HUES48 (cell line): Measurements from ENCODE around the gene HDX.

Experiments used
- H3K27ac ChIP-seq: one replicate; pipeline ENCODE4 v1.7.0; 2013; ENCODE audit warnings: low read depth, low read length, inconsistent platforms
- H3K27me3 ChIP-seq: 2 replicates; pipeline ENCODE4 v1.6.1; 2013; ENCODE audit warnings: mild to moderate bottlenecking, low read length; ENCODE audit not compliant: control insufficient read depth, insufficient read depth
- H3K36me3 ChIP-seq: 2 replicates; pipeline ENCODE4 v1.6.1; 2013; ENCODE audit warnings: low read length; ENCODE audit not compliant: control insufficient read depth, insufficient read depth
- H3K4me1 ChIP-seq: 2 replicates; pipeline ENCODE4 v1.6.1; 2013; ENCODE audit warnings: mild to moderate bottlenecking, low read length; ENCODE audit not compliant: control insufficient read depth, insufficient read depth
- H3K4me3 ChIP-seq: 2 replicates; pipeline ENCODE4 v1.5.1; 2013; ENCODE audit warnings: mild to moderate bottlenecking, low read depth, low read length
- H3K9ac ChIP-seq: 2 replicates; pipeline ENCODE4 v1.6.1; 2013; ENCODE audit warnings: mild to moderate bottlenecking, low read depth, low read length, moderate library complexity
- H3K9me3 ChIP-seq: 2 replicates; pipeline ENCODE4 v1.6.1; 2013; ENCODE audit warnings: low read length; ENCODE audit not compliant: control insufficient read depth, insufficient read depth

The HDX gene

DNA sequence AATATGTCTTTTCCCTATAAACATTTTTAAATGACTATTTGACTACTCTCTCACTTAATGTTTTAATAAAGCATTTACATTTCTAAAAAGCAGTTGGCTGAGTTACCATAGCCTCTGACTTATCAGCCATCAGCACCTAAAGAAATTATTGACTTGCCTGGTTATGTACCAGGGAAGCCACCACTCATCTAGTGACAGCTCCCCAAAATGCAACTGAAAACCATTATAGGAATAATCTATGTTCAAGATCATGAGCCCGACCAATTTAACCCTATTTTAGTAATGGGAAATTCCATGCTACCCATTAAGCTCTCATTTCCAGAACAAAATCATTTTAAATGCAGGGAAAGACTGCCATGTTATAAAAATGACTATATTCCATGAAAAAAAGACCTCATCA, 34.4 kb downstream of the HDX start:
- Histone ChIP-seq H3K4me1 (no peaks in the 10 kb centered on the region), H3K27ac (no peak overlapping the region), H3K4me3 (no peak overlapping the region), H3K9ac (no peak overlapping the region), H3K27me3 (no peaks in the 10 kb centered on the region), H3K9me3 (peaks cover 11% of the 10 kb centered on the region; the same call in 1 of the 2 replicates), H3K36me3 (peaks cover 12% of the 10 kb centered on the region)

DNA sequence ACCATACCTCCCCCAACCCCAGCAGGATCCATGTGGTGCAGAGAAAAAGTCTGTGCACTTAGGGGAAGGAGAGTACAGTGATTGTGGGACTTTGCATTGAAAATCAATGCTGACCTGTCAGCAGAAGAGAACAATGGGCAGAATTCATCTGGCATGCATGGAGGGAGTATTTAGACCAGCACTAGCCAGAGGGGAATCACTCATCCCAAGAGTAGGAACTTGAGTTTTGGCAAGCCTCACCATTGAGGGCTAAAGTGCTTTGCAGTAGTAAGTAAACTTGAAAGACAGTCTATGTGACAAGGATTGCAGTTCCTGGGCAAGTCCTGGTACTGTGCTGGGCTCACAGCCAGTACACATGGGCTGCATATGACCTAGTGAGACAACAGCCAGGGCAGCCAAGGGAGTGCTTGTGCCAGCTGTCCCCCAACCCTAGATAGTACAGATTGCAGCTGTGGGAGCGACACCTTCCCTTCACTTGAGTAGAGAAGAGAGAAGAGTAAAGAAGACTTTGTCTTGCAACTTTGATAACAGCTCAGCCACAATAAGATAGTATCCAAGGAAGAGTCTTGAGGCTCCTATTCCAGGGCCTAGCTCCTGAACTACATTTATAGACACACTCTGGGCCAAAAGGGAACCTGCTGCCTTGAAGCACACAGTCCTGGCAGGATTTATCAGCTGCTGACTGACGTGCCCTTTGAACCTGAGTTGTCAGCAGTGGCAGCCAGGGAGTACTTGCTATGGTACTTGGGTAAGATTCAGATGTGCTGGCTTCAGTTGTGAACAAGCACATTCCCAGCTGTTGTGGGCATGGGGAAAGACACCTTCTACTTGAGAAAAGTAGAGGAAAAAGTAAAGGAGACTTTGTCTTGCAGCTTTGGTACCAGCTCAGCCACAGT, 48.7 kb downstream of the HDX start:
- Histone ChIP-seq H3K36me3 (no peaks in the 10 kb centered on the region), H3K9me3 (0 out of 2 replicates have a peak, but pooled peaks cover 4% of the 10 kb centered on the region), H3K27me3 (no peaks in the 10 kb centered on the region), H3K9ac (no peak overlapping the region), H3K27ac (no peak overlapping the region), H3K4me3 (no peak overlapping the region), H3K4me1 (no peaks in the 10 kb centered on the region; the same call in 1 of the 2 replicates)

DNA sequence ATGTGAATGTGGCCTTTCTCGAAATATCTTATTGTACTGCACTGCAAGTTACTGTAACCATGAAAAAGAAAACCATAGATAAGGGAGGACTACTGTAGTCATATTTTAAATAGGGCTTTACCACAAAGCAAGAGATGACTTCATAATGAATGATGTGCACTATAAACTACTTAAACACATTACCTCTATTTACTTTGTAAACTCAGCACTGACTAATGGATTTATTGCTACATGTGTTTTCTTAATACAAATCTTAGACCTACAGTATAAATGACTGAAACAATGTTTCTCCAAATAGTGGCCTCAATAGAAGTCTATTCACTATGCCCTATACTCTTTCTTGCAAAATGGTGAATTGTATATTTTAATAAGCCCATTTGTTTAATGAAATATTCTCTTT, 61.1 kb downstream of the HDX start:
- no peak overlapping the region for H3K4me3 ChIP-seq
- H3K27ac ChIP-seq, result no peak overlapping the region
- no peaks in the 10 kb centered on the region for H3K36me3 ChIP-seq
- H3K9ac ChIP-seq, result no peak overlapping the region
- H3K4me1 ChIP-seq, result no peaks in the 10 kb centered on the region
- H3K9me3 ChIP-seq, result peaks cover 38% of the 10 kb centered on the region
- no peaks in the 10 kb centered on the region for H3K27me3 ChIP-seq

DNA sequence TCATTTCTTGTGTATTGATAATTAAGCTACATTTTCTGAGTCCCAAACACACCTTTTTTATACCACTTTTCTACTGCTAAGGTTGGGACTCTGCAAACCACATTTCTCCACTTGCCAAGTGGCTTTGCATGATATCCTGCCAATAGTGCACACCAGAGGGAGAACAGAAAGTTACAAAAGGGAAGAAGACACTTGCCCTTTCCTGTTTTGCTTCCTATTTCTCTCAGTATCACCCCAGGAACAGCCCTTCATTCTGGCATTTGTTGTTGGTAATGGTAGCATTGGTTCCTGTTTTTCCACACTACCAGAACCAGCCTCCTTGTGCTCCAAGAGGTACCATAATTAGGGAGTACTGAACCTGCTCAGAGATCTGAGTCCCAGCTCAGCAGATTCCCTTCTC, 87.1 kb downstream of the HDX start:
- H3K4me3 ChIP-seq, result no peak overlapping the region
- H3K36me3 ChIP-seq, result no peaks in the 10 kb centered on the region
- H3K9me3 ChIP-seq, result peaks cover 11% of the 10 kb centered on the region
- no peak overlapping the region for H3K27ac ChIP-seq
- H3K9ac ChIP-seq, result no peak overlapping the region
- H3K4me1 ChIP-seq, result no peaks in the 10 kb centered on the region
- no peaks in the 10 kb centered on the region for H3K27me3 ChIP-seq

DNA sequence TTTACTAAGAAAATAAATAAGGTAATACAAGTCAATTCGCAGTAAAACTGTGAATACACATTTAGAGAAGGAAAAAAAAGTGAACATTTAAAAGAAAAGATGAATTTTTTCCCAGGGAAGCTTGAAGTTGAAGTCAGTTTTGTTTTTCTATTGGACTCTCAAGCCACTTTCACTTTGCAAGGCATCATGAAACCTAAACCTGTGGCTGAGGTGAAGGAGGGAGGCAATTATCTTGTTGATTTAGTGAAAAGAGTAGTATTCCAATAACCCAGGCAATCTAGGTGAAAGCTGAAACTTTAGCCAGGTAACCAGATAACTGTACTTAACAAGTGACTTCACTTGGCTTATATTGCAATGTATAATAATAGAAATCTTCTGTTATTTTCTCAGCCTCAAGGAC, 138.6 kb downstream of the HDX start:
- no peak overlapping the region for H3K27ac ChIP-seq

DNA sequence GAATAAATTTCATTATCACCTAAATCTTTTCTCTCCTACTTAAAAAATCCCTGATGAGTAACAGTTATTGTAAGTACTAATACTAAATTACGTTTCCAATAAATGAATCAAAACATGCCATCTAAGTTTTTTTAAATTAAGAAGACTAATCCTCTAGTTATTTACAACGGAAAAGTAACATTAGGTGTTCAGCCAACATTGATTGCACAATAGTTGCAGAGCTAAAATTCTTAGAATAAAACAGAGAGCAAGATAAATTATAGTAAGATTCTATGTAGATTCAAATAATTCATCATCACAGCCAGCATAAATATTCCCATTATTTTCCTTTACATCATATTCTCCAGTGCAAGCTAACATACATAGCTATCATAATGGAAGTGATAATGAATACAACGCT, 139.2 kb downstream of the HDX start:
- Histone ChIP-seq H3K9ac (no peak overlapping the region), H3K27me3 (no peaks in the 10 kb centered on the region), H3K27ac (no peak overlapping the region), H3K4me3 (no peak overlapping the region), H3K9me3 (peaks cover 6% of the 10 kb centered on the region), H3K4me1 (peaks cover 9% of the 10 kb centered on the region; the same call in 1 of the 2 replicates), H3K36me3 (no peaks in the 10 kb centered on the region)

More for the DNA sequence above, 138.6 kb downstream of the HDX start:
- Histone ChIP-seq H3K9ac (no peak overlapping the region), H3K36me3 (no peaks in the 10 kb centered on the region), H3K27me3 (no peaks in the 10 kb centered on the region), H3K4me3 (peak overlapping the region; percentile 6; the same call in 1 of the 2 replicates), H3K9me3 (peaks cover 6% of the 10 kb centered on the region), H3K4me1 (peaks cover 9% of the 10 kb centered on the region; the same call in 1 of the 2 replicates)

DNA sequence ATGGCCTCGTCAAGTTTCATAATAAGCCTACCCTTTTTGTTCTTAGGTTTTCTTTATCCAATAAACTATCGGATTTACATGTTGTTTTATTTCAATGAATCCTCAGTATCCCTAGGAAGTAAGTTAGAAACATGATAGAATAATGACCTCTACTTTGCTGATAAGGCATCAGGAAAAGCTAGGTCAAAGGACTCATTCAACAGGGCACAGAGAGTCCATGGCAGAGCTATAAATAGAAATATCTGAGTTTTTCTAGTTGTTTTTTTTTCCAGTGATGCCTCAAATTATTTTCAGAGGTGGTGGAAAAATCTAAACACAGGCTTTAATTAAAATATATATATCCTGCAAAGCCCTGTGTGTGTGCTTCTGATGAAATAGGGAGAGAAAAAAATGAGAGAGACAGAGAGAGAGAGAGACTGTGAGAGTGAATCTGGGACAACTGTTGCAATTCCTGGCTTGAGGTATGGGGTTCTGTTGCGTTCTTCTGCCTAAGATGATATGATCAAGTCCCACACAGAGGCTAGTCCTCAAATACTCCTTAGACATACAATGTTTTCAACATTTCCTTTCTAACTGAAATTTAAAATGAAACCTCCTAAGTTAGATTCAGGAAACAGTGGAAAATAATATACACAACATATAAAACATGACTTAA, 139.9 kb downstream of the HDX start:
- no peaks in the 10 kb centered on the region for H3K27me3 ChIP-seq
- no peaks in the 10 kb centered on the region for H3K36me3 ChIP-seq
- no peak overlapping the region for H3K9ac ChIP-seq
- peaks cover 10% of the 10 kb centered on the region for H3K9me3 ChIP-seq
- H3K4me3 ChIP-seq, result no peak overlapping the region
- no peak overlapping the region for H3K27ac ChIP-seq
- peaks cover 9% of the 10 kb centered on the region; the same call in 1 of the 2 replicates for H3K4me1 ChIP-seq

DNA sequence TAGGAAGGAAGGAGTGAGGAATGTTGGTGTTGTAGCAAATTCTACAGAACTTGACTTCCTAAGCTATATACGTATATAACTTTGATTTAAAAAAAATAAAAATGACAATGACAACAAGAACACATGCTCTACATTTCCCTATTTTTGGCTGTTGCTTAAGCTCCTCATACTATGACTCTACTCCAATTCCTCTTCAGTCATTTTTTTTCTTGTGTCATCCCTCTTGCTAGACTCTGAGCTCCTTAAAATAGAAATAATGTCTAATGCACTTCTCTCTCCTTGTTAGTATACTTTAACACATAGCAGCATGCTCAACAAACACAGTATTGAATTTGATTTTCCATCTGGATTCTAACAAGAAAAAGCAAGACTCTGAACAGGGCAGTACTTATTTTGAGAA, 144.0 kb downstream of the HDX start:
- Histone ChIP-seq H3K4me1 (no peaks in the 10 kb centered on the region), H3K9ac (no peak overlapping the region), H3K27ac (no peak overlapping the region), H3K9me3 (peaks cover 3% of the 10 kb centered on the region; the same call in 1 of the 2 replicates), H3K4me3 (no peak overlapping the region), H3K36me3 (no peaks in the 10 kb centered on the region), H3K27me3 (no peaks in the 10 kb centered on the region)

DNA sequence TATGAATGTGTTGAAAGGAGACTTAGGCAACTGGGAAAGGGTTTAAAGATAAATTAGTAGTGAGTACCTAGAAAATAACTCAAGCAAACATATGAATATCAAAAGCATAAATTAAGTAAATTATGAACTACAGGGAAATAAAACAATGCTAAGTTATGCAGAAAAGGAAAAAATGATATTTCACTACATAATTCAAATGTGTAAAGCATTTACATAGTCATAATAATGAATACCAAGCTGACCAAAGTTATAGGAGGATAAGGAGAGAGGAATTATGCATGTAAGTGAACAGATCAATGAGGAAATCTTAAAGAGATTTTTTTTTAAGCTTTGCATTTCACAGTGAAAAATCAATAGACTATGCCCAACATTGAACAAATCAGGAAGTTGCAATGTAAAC, 145.0 kb downstream of the HDX start:
- Histone ChIP-seq H3K27me3 (no peaks in the 10 kb centered on the region), H3K27ac (no peak overlapping the region), H3K4me3 (no peak overlapping the region), H3K9ac (no peak overlapping the region), H3K9me3 (peaks cover 3% of the 10 kb centered on the region; the same call in 1 of the 2 replicates), H3K36me3 (no peaks in the 10 kb centered on the region), H3K4me1 (no peaks in the 10 kb centered on the region)

DNA sequence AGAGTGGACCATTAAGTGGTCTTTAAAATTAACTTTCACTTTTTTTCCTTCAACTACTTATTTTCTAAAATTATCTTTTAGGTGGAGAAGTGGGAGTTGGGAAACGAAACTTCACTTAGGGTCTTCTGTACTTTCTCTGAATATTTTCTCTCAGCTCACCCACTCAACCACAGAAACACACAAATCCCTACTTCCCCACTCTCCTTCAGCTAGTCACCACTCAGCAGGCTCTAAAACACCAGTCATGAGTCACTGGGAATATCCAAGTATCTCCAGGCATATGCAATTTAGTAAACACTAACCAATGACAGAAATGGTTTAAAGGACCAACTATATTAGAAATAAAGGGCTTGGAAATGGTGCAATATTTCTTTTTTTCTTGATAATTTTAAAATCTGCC, 161.3 kb downstream of the HDX start:
- Histone ChIP-seq H3K36me3 (no peaks in the 10 kb centered on the region), H3K4me1 (peaks cover 9% of the 10 kb centered on the region; the same call in 1 of the 2 replicates), H3K4me3 (no peak overlapping the region), H3K27ac (no peak overlapping the region), H3K27me3 (no peaks in the 10 kb centered on the region), H3K9me3 (no peaks in the 10 kb centered on the region), H3K9ac (no peak overlapping the region)
